GM12873 (cell line): ENCODE data around the gene CCDC177.

Experiments used
- TF ChIP-seq, protein P1 (sequence below): IDR thresholded peaks from 2 replicates; pipeline ENCODE4 v1.5.1; 2012; ENCODE audit warnings: low read depth, mild to moderate bottlenecking, moderate library complexity, low read length, control low read depth; ENCODE audit not compliant: insufficient read depth; ENCODE audit errors: missing control alignments

Gene CCDC177

DNA sequence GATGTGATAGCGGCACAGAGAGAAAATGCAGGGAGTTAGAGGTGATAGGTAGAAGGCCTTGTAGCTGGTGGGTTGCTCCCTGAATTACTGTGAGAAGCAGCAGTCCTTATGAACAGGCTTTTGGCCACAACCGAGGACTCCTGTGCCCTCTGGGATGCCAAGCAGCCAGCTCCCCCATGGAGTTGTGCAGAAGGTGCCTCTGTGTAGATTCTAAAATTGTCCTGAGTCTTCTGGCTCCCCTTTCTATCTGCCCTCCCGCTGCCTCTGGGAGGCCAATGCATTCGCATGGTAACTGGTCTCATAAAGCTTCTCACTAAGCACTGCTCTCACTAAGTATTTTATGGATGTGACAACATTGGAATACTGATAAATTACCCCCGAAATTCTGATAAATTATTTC is 20.7 kb upstream of the CCDC177 start:
- TF ChIP-seq, protein P1, sequence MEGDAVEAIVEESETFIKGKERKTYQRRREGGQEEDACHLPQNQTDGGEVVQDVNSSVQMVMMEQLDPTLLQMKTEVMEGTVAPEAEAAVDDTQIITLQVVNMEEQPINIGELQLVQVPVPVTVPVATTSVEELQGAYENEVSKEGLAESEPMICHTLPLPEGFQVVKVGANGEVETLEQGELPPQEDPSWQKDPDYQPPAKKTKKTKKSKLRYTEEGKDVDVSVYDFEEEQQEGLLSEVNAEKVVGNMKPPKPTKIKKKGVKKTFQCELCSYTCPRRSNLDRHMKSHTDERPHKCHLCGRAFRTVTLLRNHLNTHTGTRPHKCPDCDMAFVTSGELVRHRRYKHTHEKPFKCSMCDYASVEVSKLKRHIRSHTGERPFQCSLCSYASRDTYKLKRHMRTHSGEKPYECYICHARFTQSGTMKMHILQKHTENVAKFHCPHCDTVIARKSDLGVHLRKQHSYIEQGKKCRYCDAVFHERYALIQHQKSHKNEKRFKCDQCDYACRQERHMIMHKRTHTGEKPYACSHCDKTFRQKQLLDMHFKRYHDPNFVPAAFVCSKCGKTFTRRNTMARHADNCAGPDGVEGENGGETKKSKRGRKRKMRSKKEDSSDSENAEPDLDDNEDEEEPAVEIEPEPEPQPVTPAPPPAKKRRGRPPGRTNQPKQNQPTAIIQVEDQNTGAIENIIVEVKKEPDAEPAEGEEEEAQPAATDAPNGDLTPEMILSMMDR: no peak

DNA sequence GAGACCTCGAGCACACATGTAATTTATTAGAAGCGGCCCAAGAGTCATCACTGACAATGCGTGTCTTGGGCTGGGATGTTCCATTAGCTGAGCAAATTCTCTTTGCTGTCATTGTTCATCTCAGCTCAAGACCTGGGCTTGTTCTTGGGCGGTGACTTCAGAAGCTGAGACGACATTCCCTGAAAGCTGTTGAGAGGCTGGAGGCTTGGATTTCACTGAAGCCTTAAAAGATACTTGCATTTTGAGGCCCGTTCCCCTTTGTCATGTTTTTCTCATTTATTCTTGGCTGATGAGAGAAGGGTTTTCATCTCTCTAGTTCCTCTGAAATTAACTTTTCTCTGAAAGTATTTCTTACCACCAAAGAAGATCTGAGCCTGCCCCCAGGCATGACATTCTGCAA is 20.2 kb upstream of the CCDC177 start:
- TF ChIP-seq, protein P1: no peak

DNA sequence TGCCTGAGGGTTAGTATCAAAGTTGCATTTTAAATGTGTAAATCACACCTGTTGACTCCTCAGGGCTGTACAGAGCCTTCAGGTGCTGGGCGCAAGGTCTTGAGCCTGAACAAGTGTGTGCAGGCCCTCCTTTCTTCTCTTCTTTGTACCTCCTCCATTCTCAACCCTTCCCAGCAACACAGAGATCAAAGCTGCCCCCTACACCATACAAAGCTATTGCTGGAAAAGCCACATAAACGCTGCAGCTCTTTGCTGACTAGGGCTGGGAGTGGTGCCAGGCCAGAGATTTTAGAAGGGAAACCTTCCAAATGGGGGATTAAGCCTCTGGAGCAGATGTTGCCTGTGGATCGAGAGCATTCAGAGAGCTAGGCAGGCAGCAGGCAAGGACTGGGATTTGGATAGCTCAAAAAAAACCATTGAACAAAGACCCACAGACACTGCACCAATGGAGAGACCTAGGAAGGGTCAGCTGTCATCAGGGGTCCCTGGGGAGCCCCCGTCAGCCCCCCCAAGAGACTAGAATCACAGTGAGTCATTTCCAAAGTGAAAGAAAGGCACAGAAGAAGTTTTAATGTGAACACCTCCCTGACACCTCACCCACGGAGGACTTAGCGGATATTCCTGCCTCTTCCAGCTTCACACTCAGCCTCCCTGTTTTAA is 18.5 kb upstream of the CCDC177 start:
- TF ChIP-seq, protein P1: no peak

DNA sequence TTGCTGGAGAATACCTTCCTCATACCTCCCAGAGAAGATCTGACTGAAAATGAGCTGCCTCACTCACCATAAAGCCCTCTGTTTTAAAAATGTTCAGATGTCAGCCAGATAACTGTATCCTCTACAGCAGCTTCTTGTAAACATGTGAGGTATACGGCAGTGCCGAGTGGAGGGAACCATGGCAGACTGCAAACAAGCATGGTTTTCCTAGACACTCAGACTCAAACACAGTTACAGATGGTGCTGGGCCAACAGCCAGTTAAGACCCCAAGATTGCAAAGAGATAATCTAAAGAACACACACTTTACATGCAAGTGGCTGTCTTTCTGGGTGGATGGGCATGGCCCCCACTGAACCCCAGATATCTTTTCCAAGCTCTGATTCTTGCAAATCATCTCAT is 16.6 kb upstream of the CCDC177 start:
- TF ChIP-seq, protein P1: no peak

DNA sequence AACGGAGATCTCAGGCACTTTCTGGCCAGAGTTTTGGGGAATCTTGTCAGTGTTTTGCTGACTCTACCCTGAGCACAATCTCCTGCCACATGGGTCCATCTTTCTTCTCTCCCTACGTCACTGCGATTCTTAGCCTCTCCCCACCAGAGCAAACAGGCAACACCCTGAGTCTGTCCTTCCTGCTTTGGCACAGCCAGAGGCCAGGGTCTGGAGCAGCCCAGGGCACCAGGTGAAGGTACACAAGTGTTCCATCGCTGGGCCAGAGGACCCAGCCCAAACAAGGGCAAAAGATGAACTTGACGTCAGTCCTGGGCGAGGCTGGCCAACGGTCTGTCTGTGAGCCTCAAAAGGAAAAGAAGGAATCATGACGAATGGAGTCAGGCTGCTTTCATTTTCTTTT is 12.7 kb upstream of the CCDC177 start:
- TF ChIP-seq, protein P1: no peak

DNA sequence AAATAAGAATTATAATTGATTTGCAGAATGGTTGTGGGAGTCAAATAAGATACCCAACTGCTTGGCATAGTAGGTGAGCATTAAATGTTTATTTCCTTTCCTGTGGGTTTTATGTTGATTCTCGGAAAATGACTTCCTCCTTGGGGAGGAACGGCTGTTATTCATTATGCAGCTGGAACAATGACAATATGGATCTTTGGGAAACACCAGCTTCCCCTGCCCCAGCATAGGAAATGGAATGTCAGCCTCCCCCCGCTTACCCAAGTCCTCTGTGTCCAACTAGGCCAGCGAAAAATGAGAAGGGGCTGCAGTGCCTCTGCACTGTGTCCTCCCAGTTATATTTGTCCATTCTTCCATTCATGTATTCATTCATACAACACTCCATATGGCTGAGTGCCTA is 11.7 kb upstream of the CCDC177 start:
- TF ChIP-seq, protein P1: no peak

DNA sequence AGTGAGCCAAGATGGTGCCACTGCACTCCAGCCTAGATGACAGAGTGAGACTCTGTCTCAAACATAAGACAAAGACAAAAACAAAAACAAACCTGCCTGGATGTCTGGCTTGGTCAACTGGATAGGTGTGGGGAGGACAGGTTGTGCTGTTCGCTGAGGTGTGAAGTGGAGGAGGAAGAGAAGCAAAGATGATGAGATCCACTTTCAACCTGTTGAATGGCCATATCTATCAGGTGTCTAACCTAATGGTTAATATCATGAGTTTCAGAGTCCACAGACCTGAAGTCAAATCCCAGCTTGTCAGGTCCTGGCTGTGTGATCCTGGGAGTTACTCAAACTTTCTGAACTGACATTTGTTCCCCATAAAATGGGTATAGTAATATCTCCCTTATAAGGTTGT is 9.7 kb upstream of the CCDC177 start:
- TF ChIP-seq, protein P1: no peak
